NT2/D1 (cell line): Measurements from ENCODE around the gene FRMD4A.

ENCODE experiments used
- DNase-seq: peaks from one replicate; pipeline ENCODE4 v3.0.0-alpha.2; 2011; ENCODE audit warnings: low read depth, low spot score
- H3K27me3 ChIP-seq: 2 replicates; pipeline ENCODE4 v1.6.0; 2011; ENCODE audit warnings: mild to moderate bottlenecking; ENCODE audit not compliant: insufficient read length, insufficient read depth
- H3K36me3 ChIP-seq: 2 replicates; pipeline ENCODE4 v1.6.1; 2011; ENCODE audit warnings: mild to moderate bottlenecking, low read length, mixed read lengths; ENCODE audit not compliant: insufficient read depth, insufficient read length
- H3K4me1 ChIP-seq: 2 replicates; pipeline ENCODE4 v1.5.1; 2011; ENCODE audit not compliant: insufficient read depth, insufficient read length
- H3K4me3 ChIP-seq: 2 replicates; pipeline ENCODE4 v1.5.1; 2011; ENCODE audit warnings: low read depth; ENCODE audit not compliant: insufficient read length
- H3K9ac ChIP-seq: 2 replicates; pipeline ENCODE4 v1.6.0; 2011; ENCODE audit warnings: low read depth; ENCODE audit not compliant: insufficient read length
- H3K9me3 ChIP-seq: 2 replicates; pipeline ENCODE4 v1.5.1; 2011; ENCODE audit warnings: mild to moderate bottlenecking, low read length; ENCODE audit not compliant: insufficient read depth
- SUZ12 ChIP-seq: IDR thresholded peaks from 2 replicates; pipeline ENCODE4 v1.6.1; 2011; ENCODE audit not compliant: insufficient read length, insufficient read depth; ENCODE audit errors: extremely low read depth
- YY1 ChIP-seq: IDR thresholded peaks from 2 replicates; pipeline ENCODE4 v1.6.1; 2011; ENCODE audit not compliant: insufficient read length, insufficient read depth
- ZNF274 ChIP-seq: IDR thresholded peaks from 2 replicates; pipeline ENCODE4 v1.6.1; 2011; ENCODE audit warnings: mild to moderate bottlenecking, low read depth, low read length

The FRMD4A gene

DNA sequence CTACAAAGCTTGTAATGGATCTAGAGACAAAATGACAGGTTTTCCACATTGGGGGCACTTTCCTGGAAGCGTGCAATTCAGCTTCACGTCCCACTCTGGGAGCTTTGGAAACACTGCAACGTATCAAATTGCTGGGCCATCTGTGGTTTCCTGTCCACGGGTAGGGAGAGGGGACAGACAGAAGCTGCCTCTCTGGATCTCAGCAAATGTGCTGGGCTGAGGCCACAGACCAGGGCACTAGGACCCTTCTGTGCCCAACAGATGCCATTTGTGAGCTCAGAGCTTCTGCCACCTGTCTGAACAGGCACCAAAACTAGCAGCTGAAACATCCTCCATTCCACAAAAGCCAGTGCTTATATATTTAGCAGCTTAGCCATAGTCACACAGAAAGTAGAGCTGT is 40.9 kb upstream of the FRMD4A start:
- H3K27me3 ChIP-seq = no peaks in the 10 kb centered on the region
- no peaks in the 10 kb centered on the region for H3K36me3 ChIP-seq
- no peak overlapping the region for H3K9ac ChIP-seq
- no peaks in the 10 kb centered on the region for H3K9me3 ChIP-seq
- DNase-seq = no peak
- no peaks in the 10 kb centered on the region for H3K4me1 ChIP-seq
- TF ChIP-seq SUZ12 (no peak), YY1 (no peak), ZNF274 (no peak)
- no peak overlapping the region for H3K4me3 ChIP-seq

DNA sequence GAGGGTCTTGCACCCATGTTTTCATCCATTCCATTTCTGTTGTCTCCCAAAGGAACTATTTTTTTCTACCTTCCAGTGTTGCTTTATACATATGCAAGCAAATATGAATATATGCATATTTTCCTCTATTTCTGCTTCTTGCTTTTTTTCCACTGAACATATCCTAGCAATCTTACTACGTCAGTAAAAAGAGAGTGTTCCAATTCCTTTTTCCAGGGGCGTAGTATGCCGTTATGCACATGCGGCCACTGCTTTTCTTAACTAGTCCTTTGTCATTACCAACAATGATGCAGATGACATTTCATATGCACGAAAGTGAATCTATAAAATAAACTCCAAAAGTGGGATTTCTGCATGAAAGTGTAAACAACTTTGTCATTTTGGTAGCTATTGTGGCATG is 40.2 kb upstream of the FRMD4A start:
- DNase-seq = no peak
- Histone ChIP-seq H3K9ac (no peak overlapping the region), H3K27me3 (no peaks in the 10 kb centered on the region), H3K4me3 (no peak overlapping the region), H3K36me3 (no peaks in the 10 kb centered on the region), H3K4me1 (no peaks in the 10 kb centered on the region), H3K9me3 (no peaks in the 10 kb centered on the region)
- TF ChIP-seq YY1 = no peak
- TF ChIP-seq SUZ12 = no peak
- TF ChIP-seq ZNF274 = no peak

DNA sequence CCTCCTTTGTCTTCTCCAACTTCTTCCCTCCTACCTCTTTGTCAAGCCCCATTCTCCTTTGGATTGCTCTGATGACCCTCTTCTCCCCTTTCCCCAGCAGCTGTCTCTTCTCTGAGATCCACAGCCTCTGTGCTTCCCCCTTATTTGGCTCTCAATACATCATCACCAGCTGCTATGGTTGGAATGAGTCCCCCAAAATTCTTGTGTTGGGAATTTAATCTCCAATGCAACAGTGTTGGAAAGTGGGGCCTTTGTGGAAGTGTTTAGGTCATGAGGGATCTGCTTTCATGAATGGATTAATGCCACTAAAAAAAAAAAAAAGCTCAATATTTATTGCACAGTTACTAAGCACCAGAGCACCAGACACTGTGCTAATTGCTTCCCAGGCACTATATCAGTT is 39.2 kb upstream of the FRMD4A start:
- DNase-seq = no peak
- Histone ChIP-seq H3K36me3 (no peaks in the 10 kb centered on the region), H3K4me3 (no peak overlapping the region), H3K27me3 (no peaks in the 10 kb centered on the region), H3K4me1 (no peaks in the 10 kb centered on the region), H3K9ac (no peak overlapping the region), H3K9me3 (no peaks in the 10 kb centered on the region)
- no peak for TF ChIP-seq YY1
- no peak for TF ChIP-seq SUZ12
- no peak for TF ChIP-seq ZNF274

DNA sequence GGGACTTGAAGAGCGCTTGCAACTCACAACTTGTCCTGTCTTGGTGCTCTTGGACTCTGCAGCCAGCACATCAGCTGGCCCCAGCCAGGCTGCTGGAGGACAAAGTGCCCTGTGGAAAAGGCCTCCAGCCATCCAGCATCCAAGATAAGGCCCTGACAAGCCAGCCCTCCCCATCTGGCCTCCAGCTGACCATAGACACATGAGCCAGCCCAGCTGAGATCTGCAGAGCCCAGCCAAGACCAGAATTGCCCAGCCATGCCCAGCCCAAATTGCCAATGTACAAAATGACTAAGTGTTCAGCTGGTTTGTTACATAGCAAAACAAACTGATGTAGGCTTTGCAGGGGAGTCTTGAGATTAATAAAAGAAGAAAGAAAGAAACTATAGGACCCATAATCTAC is 36.0 kb upstream of the FRMD4A start:
- TF ChIP-seq ZNF274 (no peak), SUZ12 (no peak), YY1 (no peak)
- no peaks in the 10 kb centered on the region for H3K4me1 ChIP-seq
- no peak overlapping the region for H3K9ac ChIP-seq
- H3K9me3 ChIP-seq = no peaks in the 10 kb centered on the region
- H3K4me3 ChIP-seq = no peak overlapping the region
- H3K27me3 ChIP-seq = no peaks in the 10 kb centered on the region
- no peaks in the 10 kb centered on the region for H3K36me3 ChIP-seq
- DNase-seq = no peak

DNA sequence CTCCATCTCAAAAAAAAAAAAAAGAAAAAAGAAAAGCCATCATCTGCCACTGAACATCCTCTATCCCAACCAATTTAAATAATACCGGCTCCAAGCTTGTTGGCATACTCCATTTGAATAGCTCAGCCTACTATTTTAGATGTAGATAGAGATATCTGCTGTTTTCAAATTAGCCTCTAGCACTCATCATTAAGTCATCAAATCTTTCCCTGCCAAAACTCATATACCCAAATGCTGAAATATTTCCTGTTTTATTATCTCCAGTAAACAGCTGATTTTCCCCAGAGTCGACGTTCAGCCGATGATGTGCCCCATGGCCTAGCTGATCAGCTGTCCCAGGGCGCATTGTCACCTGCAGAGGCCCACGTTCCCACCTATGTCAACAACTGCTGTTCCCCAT is 34.5 kb upstream of the FRMD4A start:
- Histone ChIP-seq H3K4me1 (no peaks in the 10 kb centered on the region), H3K9me3 (no peaks in the 10 kb centered on the region), H3K9ac (no peak overlapping the region), H3K27me3 (no peaks in the 10 kb centered on the region), H3K4me3 (no peak overlapping the region), H3K36me3 (no peaks in the 10 kb centered on the region)
- TF ChIP-seq SUZ12 (no peak), YY1 (no peak), ZNF274 (no peak)
- no peak for DNase-seq

DNA sequence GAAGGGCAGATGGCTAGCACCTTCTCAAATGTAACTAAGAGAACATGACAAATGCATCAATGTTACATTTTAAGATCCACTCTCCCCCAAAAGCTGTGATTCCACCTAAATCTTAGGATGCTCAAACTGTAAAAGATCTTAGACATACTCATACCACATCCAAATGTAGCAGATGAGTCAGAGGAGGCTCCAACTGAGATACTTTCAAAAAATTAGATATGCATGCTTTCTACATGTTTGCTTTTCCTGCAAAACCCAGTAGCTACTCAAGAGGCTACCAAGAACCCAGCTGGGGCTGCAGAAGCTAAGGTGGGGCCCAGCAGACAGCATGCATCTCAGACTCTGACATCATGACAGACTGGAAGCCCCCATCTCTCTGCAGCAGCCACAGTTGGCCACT is 31.4 kb upstream of the FRMD4A start:
- H3K9ac ChIP-seq = no peak overlapping the region

DNA sequence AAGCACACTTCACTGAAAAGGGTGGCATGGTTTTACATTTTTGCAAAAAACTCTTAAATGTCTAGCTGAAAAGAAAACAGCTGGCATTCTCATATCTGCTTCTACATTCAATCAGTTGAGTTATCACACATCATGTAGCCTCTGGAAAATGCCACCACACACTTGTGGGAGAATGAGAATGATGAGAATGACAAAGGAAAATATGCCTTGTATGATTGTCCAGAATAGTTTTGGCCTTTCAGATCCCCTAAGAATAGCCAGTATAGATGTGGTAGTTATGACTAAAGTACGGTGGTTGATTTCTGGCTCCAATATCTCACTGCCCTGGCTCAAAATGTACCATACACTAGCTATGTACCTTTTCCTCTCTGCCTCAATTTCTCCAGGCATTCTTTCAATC is 30.2 kb upstream of the FRMD4A start:
- TF ChIP-seq YY1 (no peak), SUZ12 (no peak), ZNF274 (no peak)
- no peaks in the 10 kb centered on the region for H3K36me3 ChIP-seq
- H3K9ac ChIP-seq = no peak overlapping the region
- peaks cover 1% of the 10 kb centered on the region for H3K4me1 ChIP-seq
- DNase-seq = no peak
- no peak overlapping the region for H3K4me3 ChIP-seq
- H3K27me3 ChIP-seq = no peaks in the 10 kb centered on the region
- no peaks in the 10 kb centered on the region for H3K9me3 ChIP-seq

More for the DNA sequence above, 31.4 kb upstream of the FRMD4A start:
- Histone ChIP-seq H3K36me3 (no peaks in the 10 kb centered on the region), H3K9me3 (no peaks in the 10 kb centered on the region), H3K4me3 (no peak overlapping the region), H3K27me3 (no peaks in the 10 kb centered on the region), H3K4me1 (peaks cover 1% of the 10 kb centered on the region)
- TF ChIP-seq SUZ12 = no peak
- TF ChIP-seq YY1 = no peak
- TF ChIP-seq ZNF274 = no peak
- DNase-seq = no peak

DNA sequence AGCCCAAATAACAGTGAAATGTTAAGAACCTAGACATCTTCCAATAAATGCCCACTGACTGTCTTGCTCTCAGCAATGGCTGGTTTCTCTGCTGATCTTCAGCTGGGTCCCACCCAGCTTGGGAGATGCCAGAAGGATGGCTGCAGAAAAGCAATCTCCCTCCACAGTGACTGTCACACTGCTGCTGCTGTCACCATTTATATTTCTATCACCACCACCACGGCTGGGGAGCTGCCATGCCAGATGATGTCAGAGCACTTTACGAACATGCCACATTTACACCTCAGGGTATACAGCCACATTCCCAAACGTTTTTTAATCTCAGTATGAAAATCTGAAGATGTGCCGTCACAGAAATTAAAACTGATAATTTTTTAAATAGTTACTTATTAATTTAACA is 29.8 kb upstream of the FRMD4A start:
- no peak for DNase-seq
- Histone ChIP-seq H3K27me3 (no peaks in the 10 kb centered on the region), H3K4me1 (peaks cover 1% of the 10 kb centered on the region), H3K4me3 (no peak overlapping the region), H3K36me3 (no peaks in the 10 kb centered on the region), H3K9me3 (no peaks in the 10 kb centered on the region), H3K9ac (no peak overlapping the region)
- TF ChIP-seq ZNF274 = no peak
- no peak for TF ChIP-seq SUZ12
- no peak for TF ChIP-seq YY1
